Tibial artery (tissue), 4 donors: ENCODE measurements around the gene KLRC4.

ENCODE experiments used
- DNase-seq, 2 donors: peaks; one replicate each; pipeline ENCODE4 v3.0.0-alpha.2; 2019
- H3K27ac ChIP-seq, 2 donors: fragments of 200-600 bp; sonication (generic) in 1 of 2; 1 replicate in 1 of 2; 2 replicates in 1 of 2; pipeline ENCODE4 v1.5.1; 2018 to 2019; ENCODE audit warnings: mild to moderate bottlenecking in 1 of 2
- H3K27me3 ChIP-seq, 2 donors: fragments of 200-600 bp; sonication (generic) in 1 of 2; one replicate each; pipeline versions ENCODE4 v1.5.1 to v1.6.0; 2016 to 2019
- H3K36me3 ChIP-seq, 3 donors: fragments of 200-600 bp; sonication (generic) in 2 of 3; one replicate each; pipeline ENCODE4 v1.5.1; 2016 to 2019; ENCODE audit warnings: mild to moderate bottlenecking in 2 of 3
- H3K4me1 ChIP-seq, 4 donors: fragments of 200-600 bp; sonication (generic) in 2 of 4; 1 replicate in 3 of 4; 2 replicates in 1 of 4; pipeline ENCODE4 v1.5.1; 2016 to 2019
- H3K4me3 ChIP-seq, 2 donors: fragments of 200-600 bp; sonication (generic) in 1 of 2; 1 replicate in 1 of 2; 2 replicates in 1 of 2; pipeline ENCODE4 v1.5.1; 2018 to 2019; ENCODE audit warnings: mild to moderate bottlenecking in 2 of 2
- H3K9me3 ChIP-seq, 3 donors: fragments of 200-600 bp; sonication (generic) in 1 of 3; one replicate each; pipeline ENCODE4 v1.5.1; 2016 to 2019
- intact Hi-C: fragments of 100-400 bp; cut with DNase I; formaldehyde crosslinking; loops from one replicate; pipeline ENCODE4 v1.15.0; 2023; ENCODE audit warnings: low total_unique reads
- TF ChIP-seq, protein P1 (sequence below), 2 experiments: fragments of 200-600 bp in 1 of 2; fragments of 450-650 bp in 1 of 2; IDR thresholded peaks; one replicate each; pipeline ENCODE4 v1.5.1; 2017 to 2019; ENCODE audit warnings: antibody characterized with exemption in 2 of 2, mild to moderate bottlenecking in 1 of 2, moderate library complexity in 1 of 2

The KLRC4 gene

GRCh38 chr12:10361084-10361483 is 48.5 kb downstream of the KLRC4 start:
- no peaks in the 10 kb centered on the region for H3K9me3 ChIP-seq
- TF ChIP-seq, protein P1, sequence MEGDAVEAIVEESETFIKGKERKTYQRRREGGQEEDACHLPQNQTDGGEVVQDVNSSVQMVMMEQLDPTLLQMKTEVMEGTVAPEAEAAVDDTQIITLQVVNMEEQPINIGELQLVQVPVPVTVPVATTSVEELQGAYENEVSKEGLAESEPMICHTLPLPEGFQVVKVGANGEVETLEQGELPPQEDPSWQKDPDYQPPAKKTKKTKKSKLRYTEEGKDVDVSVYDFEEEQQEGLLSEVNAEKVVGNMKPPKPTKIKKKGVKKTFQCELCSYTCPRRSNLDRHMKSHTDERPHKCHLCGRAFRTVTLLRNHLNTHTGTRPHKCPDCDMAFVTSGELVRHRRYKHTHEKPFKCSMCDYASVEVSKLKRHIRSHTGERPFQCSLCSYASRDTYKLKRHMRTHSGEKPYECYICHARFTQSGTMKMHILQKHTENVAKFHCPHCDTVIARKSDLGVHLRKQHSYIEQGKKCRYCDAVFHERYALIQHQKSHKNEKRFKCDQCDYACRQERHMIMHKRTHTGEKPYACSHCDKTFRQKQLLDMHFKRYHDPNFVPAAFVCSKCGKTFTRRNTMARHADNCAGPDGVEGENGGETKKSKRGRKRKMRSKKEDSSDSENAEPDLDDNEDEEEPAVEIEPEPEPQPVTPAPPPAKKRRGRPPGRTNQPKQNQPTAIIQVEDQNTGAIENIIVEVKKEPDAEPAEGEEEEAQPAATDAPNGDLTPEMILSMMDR (IDR thresholded peaks at IDR 0.05) = no peak
- DNase-seq = no peak
- H3K27me3 ChIP-seq = no peaks in the 10 kb centered on the region
- intact Hi-C loops = loop anchor here (10.0 kb wide), 1 partner anchor 146 kb away; the partner anchor contains the start of gene GABARAPL1
- H3K4me1 ChIP-seq = peaks cover 0 to 26% (median 14%) of the 10 kb centered on the region in 4 donors
- peak overlapping the region in 1 of 2 donors; percentile 36 for H3K27ac ChIP-seq
- H3K4me3 ChIP-seq = no peak overlapping the region
- H3K36me3 ChIP-seq = no peaks in the 10 kb centered on the region

- intact Hi-C loops = no loop called here
- H3K9me3 ChIP-seq = no peaks in the 10 kb centered on the region
- peaks cover 0 to 20% (median 11%) of the 10 kb centered on the region in 4 donors for H3K4me1 ChIP-seq
- no peaks in the 10 kb centered on the region for H3K36me3 ChIP-seq
- H3K4me3 ChIP-seq = no peak overlapping the region
- H3K27me3 ChIP-seq = no peaks in the 10 kb centered on the region
- TF ChIP-seq, protein P1 (IDR thresholded peaks at IDR 0.05) = no peak
- no peak overlapping the region for H3K27ac ChIP-seq
- no peak for DNase-seq
Observed at GRCh38 chr12:10358969-10359368, 50.6 kb downstream of the KLRC4 start.

- no peak overlapping the region for H3K4me3 ChIP-seq
- intact Hi-C loops = no loop called here
- H3K36me3 ChIP-seq = no peaks in the 10 kb centered on the region
- H3K27ac ChIP-seq = no peak overlapping the region
- no peaks in the 10 kb centered on the region for H3K27me3 ChIP-seq
- peaks cover 0 to 11% (median 6%) of the 10 kb centered on the region in 4 donors for H3K4me1 ChIP-seq
- DNase-seq = no peak
- TF ChIP-seq, protein P1 (IDR thresholded peaks at IDR 0.05) = no peak
- no peaks in the 10 kb centered on the region for H3K9me3 ChIP-seq
Observed at GRCh38 chr12:10358131-10358530, 51.4 kb downstream of the KLRC4 start.
